GM12878 (cell line): ENCODE results near the gene ZDHHC22. TPM values are rescaled to one million over a fixed set of nuclear protein-coding genes. Genes with fewer than 3 reads are reported as not detected.

Experiments
- ATAC-seq: fragments of 200-7000 bp; cut with Tn5 transposase; 3 replicates; pipeline ENCODE4 v1.9.1; 2020; ENCODE audit warnings: mild to moderate bottlenecking, moderate library complexity
- BruUV-seq: library from RNA; stranded (reverse); fragments of 400-500 nt; replicated peaks from 2 replicates; lab custom pipeline; 2021; lab: Mats Ljungman, UMichigan
- CTCF ChIA-PET: fragments of 300-600 bp; sonication (Branson Sonifier 250); formaldehyde crosslinking; extraction: SDS; loops from one replicate; lab custom pipeline; 2021; ENCODE audit warnings: inconsistent platforms; lab: Yijun Ruan, JAX
- POLR2A ChIA-PET: fragments of 350-600 bp; formaldehyde crosslinking; extraction: SDS; loops from one replicate; lab custom pipeline; 2021; ENCODE audit warnings: inconsistent platforms; lab: Charles Lee
- RAD21 ChIA-PET: fragments of 300-600 bp; sonication (Branson Sonifier 250); formaldehyde crosslinking; loops from one replicate; lab custom pipeline; 2023; ENCODE audit warnings: antibody characterized with exemption; ENCODE audit not compliant: unreplicated experiment; lab: Charles Lee
- SMC1A ChIA-PET: fragments of 300-600 bp; sonication (Branson Sonifier 250); formaldehyde crosslinking; loops from one replicate; lab custom pipeline; 2023; ENCODE audit not compliant: unreplicated experiment, uncharacterized antibody; lab: Charles Lee
- DNase-seq: peaks from one replicate; pipeline ENCODE4 v3.0.0-alpha.2; 2011; ENCODE audit warnings: low read depth, low spot score
- FAIRE-seq: peaks from 3 replicates; lab custom pipeline; 2011; peaks lifted over from hg19 to GRCh38; lab: Jason Lieb, UNC
- H2AFZ ChIP-seq: 2 replicates; pipeline ENCODE4 v1.6.0; 2011; ENCODE audit warnings: low read depth, low read length, control low read depth; ENCODE audit not compliant: control insufficient read depth
- H3K27ac ChIP-seq: 2 replicates; pipeline ENCODE4 v1.5.1; 2011; ENCODE audit warnings: control low read depth; ENCODE audit not compliant: control insufficient read depth, insufficient read depth
- H3K27me3 ChIP-seq, 2 experiments: replicated peaks in 1 of 2; 2 replicates each; pipeline versions ENCODE4 v1.6.0 to v1.6.1; 2011; ENCODE audit warnings: low read length in 1 of 2; ENCODE audit not compliant: control insufficient read depth in 2 of 2, insufficient read depth in 2 of 2
- H3K36me3 ChIP-seq, 2 experiments: 2 replicates each; pipeline ENCODE4 v1.5.1; 2011; ENCODE audit warnings: low read length in 1 of 2; ENCODE audit not compliant: control insufficient read depth in 2 of 2, insufficient read depth in 2 of 2
- H3K4me1 ChIP-seq: 2 replicates; pipeline ENCODE4 v1.6.1; 2011; ENCODE audit warnings: mild to moderate bottlenecking, low read length, moderate library complexity, mixed read lengths; ENCODE audit not compliant: control insufficient read depth, insufficient read depth
- H3K4me2 ChIP-seq: 2 replicates; pipeline ENCODE4 v1.6.0; 2011; ENCODE audit warnings: control low read depth; ENCODE audit not compliant: control insufficient read depth, insufficient read depth
- H3K4me3 ChIP-seq: fragments of 200-600 bp; sonication (generic); 2 replicates; pipeline ENCODE4 v1.5.1; 2016
- H3K79me2 ChIP-seq: 2 replicates; pipeline ENCODE4 v1.6.0; 2011; ENCODE audit warnings: low read length; ENCODE audit not compliant: control insufficient read depth, insufficient read depth
- H3K9ac ChIP-seq: 2 replicates; pipeline ENCODE4 v1.8.0; 2011; ENCODE audit warnings: low read length, control low read depth, mixed read lengths; ENCODE audit not compliant: control insufficient read depth, insufficient read depth
- H3K9me3 ChIP-seq: replicated peaks from 3 replicates; pipeline ENCODE4 v1.5.1; 2011; ENCODE audit warnings: mild to moderate bottlenecking, low read length; ENCODE audit not compliant: control insufficient read depth, insufficient read depth
- H4K20me1 ChIP-seq: 2 replicates; pipeline ENCODE4 v1.6.0; 2011; ENCODE audit not compliant: control insufficient read depth, insufficient read depth
- BACH1 ChIP-seq: fragments of 450-650 bp; IDR thresholded peaks from 2 replicates; pipeline ENCODE4 v1.6.1; 2017; ENCODE audit warnings: mild to moderate bottlenecking, borderline replicate concordance
- CBFB ChIP-seq: IDR thresholded peaks from 2 replicates; pipeline ENCODE4 v1.6.1; 2016; ENCODE audit warnings: antibody characterized with exemption, low read depth
- CTCF ChIP-seq, 3 experiments: IDR thresholded peaks in 2 of 3; conservative IDR thresholded peaks in 1 of 3; 2 replicates each; pipeline ENCODE4 v1.5.1; 2011; ENCODE audit warnings: low read depth in 3 of 3, low read length in 3 of 3, mild to moderate bottlenecking in 3 of 3, control low read depth in 2 of 3, moderate library complexity in 2 of 3, inconsistent platforms in 1 of 3, mixed read lengths in 1 of 3; ENCODE audit not compliant: control insufficient read depth in 2 of 3, insufficient read depth in 1 of 3; ENCODE audit errors: extremely low read depth in 1 of 3
- E4F1 ChIP-seq: fragments of 450-650 bp; IDR thresholded peaks from 2 replicates; pipeline ENCODE4 v1.6.1; 2018; ENCODE audit warnings: borderline replicate concordance, mild to moderate bottlenecking; ENCODE audit not compliant: partially characterized antibody
- ELK1 ChIP-seq: IDR thresholded peaks from 2 replicates; pipeline ENCODE4 v1.6.1; 2012; ENCODE audit warnings: low read depth, low read length, improper control_type of control experiment
- HDAC6 ChIP-seq: fragments of 200-600 bp; sonication (generic); IDR thresholded peaks from one replicate; pipeline ENCODE4 v1.8.0; 2017; ENCODE audit warnings: antibody characterized with exemption; ENCODE audit not compliant: unreplicated experiment
- MEF2B ChIP-seq: fragments of 450-650 bp; IDR thresholded peaks from 2 replicates; pipeline ENCODE4 v1.6.1; 2018; ENCODE audit warnings: mild to moderate bottlenecking, moderate library complexity; ENCODE audit not compliant: partially characterized antibody, poor library complexity, severe bottlenecking
- MYB ChIP-seq: fragments of 150-350 bp; IDR thresholded peaks from 2 replicates; pipeline ENCODE4 v1.6.1; 2014; ENCODE audit warnings: mild to moderate bottlenecking, low read depth, low read length, borderline replicate concordance
- NFIC ChIP-seq: IDR thresholded peaks from 2 replicates; pipeline ENCODE4 v1.6.1; 2012; ENCODE audit warnings: low read depth, mild to moderate bottlenecking, inconsistent platforms, low read length, moderate library complexity
- NFXL1 ChIP-seq: fragments of 450-650 bp; IDR thresholded peaks from 2 replicates; pipeline ENCODE4 v1.6.1; 2017; ENCODE audit warnings: antibody characterized with exemption, mild to moderate bottlenecking, borderline replicate concordance
- NR2F1 ChIP-seq: fragments of 450-650 bp; conservative IDR thresholded peaks from 2 replicates; pipeline ENCODE4 v1.6.1; 2017; ENCODE audit warnings: mild to moderate bottlenecking
- RAD21 ChIP-seq: IDR thresholded peaks from 2 replicates; pipeline ENCODE4 v1.6.1; 2011; ENCODE audit warnings: mild to moderate bottlenecking, low read depth, low read length, moderate library complexity; ENCODE audit not compliant: insufficient read depth
- SMARCA5 ChIP-seq: fragments of 450-650 bp; IDR thresholded peaks from 2 replicates; pipeline ENCODE4 v1.6.1; 2017; ENCODE audit warnings: mild to moderate bottlenecking
- SMC3 ChIP-seq: IDR thresholded peaks from 2 replicates; pipeline ENCODE4 v1.6.1; 2011; ENCODE audit warnings: low read length, improper control_type of control experiment, borderline replicate concordance
- TBL1XR1 ChIP-seq: IDR thresholded peaks from 2 replicates; pipeline ENCODE4 v1.6.1; 2012; ENCODE audit warnings: low read depth, low read length, improper control_type of control experiment
- ZBED1 ChIP-seq: IDR thresholded peaks from 2 replicates; pipeline ENCODE4 v1.6.1; 2016; ENCODE audit warnings: borderline replicate concordance
- ZSCAN29 ChIP-seq: fragments of 450-650 bp; IDR thresholded peaks from 2 replicates; pipeline ENCODE4 v1.6.1; 2017; ENCODE audit warnings: mild to moderate bottlenecking, moderate library complexity
- WGBS: methylation state at CpG from one replicate; pipeline ENCODE4 v1.1.6; 2016; ENCODE audit warnings: low lambda C conversion rate; ENCODE audit not compliant: insufficient replicate concordance, insufficient coverage; ENCODE audit errors: missing lambda C conversion rate; 5-methylcytosine and 5-hydroxymethylcytosine counted together
- in situ Hi-C: fragments of 300-500 bp; cut with MboI; formaldehyde crosslinking; loops from 9 replicates; pipeline ENCODE4 v1.14.3; 2018; ENCODE audit warnings: mixed read lengths
- intact Hi-C: fragments of 100-400 bp; cut with micrococcal nuclease; formaldehyde crosslinking; loops from one replicate; pipeline ENCODE4 v1.14.2; 2022; ENCODE audit not compliant: unreplicated experiment
- polyA plus RNA-seq, 11 experiments: library from polyadenylated mRNA; depleted of rRNA in 4 of 11; unstranded in 6 of 11; stranded (reverse) in 5 of 11; fragments of >200 nt; fragmentation: Nextera tagmentation in 4 of 11; fragmentation: Illumina TruSeq in 1 of 11; extraction: Ambion mirVana in 4 of 11; extraction: Trizol in 1 of 11; gene quantifications; 1 replicate in 1 of 11; 2 replicates in 10 of 11; pipeline versions ENCODE4 v1.2.1 to v1.2.3, GENCODE V29; 2011 to 2016; ENCODE audit warnings: inconsistent platforms in 2 of 11, missing spikeins in 2 of 11, low read depth in 1 of 11
- total RNA-seq, 4 experiments: library from RNA; depleted of rRNA in 3 of 4; stranded (reverse); fragments of >200 nt in 3 of 4; fragmentation: Illumina TruSeq in 1 of 4; extraction: Trizol in 1 of 4; gene quantifications; 2 replicates each; pipeline versions ENCODE4 v1.2.1 to v1.2.3, GENCODE V29; 2013 to 2021

Gene ZDHHC22
- total and polyA plus RNA-seq, 10 of the 15 experiments (the other 5 are each of a cell fraction or from before 2014, with no cell fraction given) = 0.06 TPM; not detected in 9

DNA sequence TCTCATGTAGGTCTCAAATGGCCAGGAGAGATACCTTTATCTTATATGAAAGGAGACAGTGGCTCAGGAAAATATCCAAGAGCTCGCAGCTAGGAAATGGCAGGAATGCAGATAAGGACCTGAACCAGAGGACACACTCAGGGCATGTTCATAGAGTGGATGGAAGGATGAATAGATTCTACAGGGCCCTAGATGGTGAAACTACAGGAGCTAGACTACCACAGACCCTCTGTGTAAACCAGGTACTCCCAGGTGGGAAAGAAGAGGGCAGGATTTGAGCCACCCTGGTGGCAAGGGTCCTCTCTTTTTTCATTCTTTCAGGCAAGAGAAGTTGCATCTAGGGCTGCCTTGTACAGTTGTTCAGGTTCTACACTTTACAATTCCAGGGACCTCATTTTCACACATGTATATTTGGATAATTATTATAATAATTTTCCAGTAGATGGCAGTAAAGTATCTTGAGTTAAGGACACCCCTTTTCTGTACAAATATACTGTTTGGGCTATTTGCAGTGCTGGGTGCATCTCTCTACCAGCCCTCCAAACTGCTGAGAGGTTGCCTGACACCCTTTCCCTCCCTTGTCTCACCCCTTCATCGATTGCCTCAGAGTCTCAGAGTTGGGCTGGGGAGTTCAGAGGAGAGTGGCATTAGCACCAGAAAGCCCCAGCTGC, 10.5 kb upstream of the ZDHHC22 start (continued):
- TF ChIP-seq HDAC6 (no peak), BACH1 (no peak), MYB (no peak)

- POLR2A ChIA-PET = interaction anchor here (0.7 kb wide), 1 partner anchor 164 kb away, joined by 3 read pairs; no protein-coding TSS in a partner anchor
- Histone ChIP-seq H2AFZ (no peak overlapping the region), H3K27me3 (peaks cover 0 to 4% of the 10 kb centered on the region in 2 experiments; a peak in 3 of 4 replicates)
- TF ChIP-seq ZBED1 = no peak
- no peak for TF ChIP-seq NFXL1
- peak; percentile 50; the same call in 1 of the 2 replicates for TF ChIP-seq SMC3
- TF ChIP-seq NFIC = no peak
- no peak for TF ChIP-seq TBL1XR1
- TF ChIP-seq CBFB = no peak
- TF ChIP-seq ELK1 = no peak
- TF ChIP-seq MEF2B = no peak
- no peak for TF ChIP-seq NR2F1
- TF ChIP-seq RAD21 = peak; percentile 46
- TF ChIP-seq MYB = no peak
- no peak for TF ChIP-seq ZSCAN29
- no peak for TF ChIP-seq E4F1
- peak; percentile 50 to 66 (median 54) for TF ChIP-seq CTCF (IDR thresholded peaks at IDR 0.05 in 2 of 3, conservative IDR thresholded peaks at IDR 0.05 in 1 of 3; ENCODE audit: control insufficient read depth in 2 of 3, extremely low read depth in 1 of 3, insufficient read depth in 1 of 3, low read depth in 3 of 3, low read length in 3 of 3)
- TF ChIP-seq SMARCA5 = no peak
These were observed 9.7 kb upstream of the ZDHHC22 start for GRCh38 chr14:77151245-77151644.

More at GRCh38 chr14:77151245-77151644, 9.7 kb upstream of the ZDHHC22 start:
- RAD21 ChIA-PET = interaction anchor here (0.9 to 3.4 kb wide), 14 partner anchors 27 to 411 kb away, joined by 3 to 48 read pairs (median 4); no protein-coding TSS in a partner anchor
- Histone ChIP-seq H3K9me3 (no peaks in the 10 kb centered on the region), H3K4me1 (no peaks in the 10 kb centered on the region), H3K27ac (no peak overlapping the region), H3K4me3 (no peak overlapping the region), H3K9ac (no peak overlapping the region), H3K79me2 (no peaks in the 10 kb centered on the region), H4K20me1 (no peaks in the 10 kb centered on the region), H3K36me3 (no peaks in the 10 kb centered on the region), H3K4me2 (no peak overlapping the region)
- ATAC-seq (peak; percentile 70), DNase-seq (no peak), FAIRE-seq (no peak)
- in situ Hi-C loops = loop anchor here (5.0 kb wide), 1 partner anchor 166 kb away; no protein-coding TSS in a partner anchor
- no TSS peak for BruUV-seq
- SMC1A ChIA-PET = interaction anchor here (0.6 to 5.3 kb wide), 17 partner anchors 15 to 284 kb away, joined by 3 to 45 read pairs (median 4); no protein-coding TSS in a partner anchor
- intact Hi-C loops = loop anchor here (2.0 to 10.0 kb wide), 4 partner anchors 61 to 394 kb away; partner anchors contain the start of genes AHSA1 and VIPAS39
- WGBS = 0% methylated on average over 5 of the region's 5 CpGs
- CTCF ChIA-PET = interaction anchor here (0.5 to 7.7 kb wide), 41 partner anchors 9 to 713 kb away, joined by 3 to 159 read pairs (median 4); partner anchors contain the start of gene ZDHHC22
